Spleen (tissue), 7 donors: Measurements from ENCODE around the gene SLAMF7.

Experiments
- POLR2A ChIP-seq, 3 donors: fragments of 450-650 bp; IDR thresholded peaks; one replicate each; pipeline ENCODE4 v1.5.1; 2017; ENCODE audit warnings: antibody characterized with exemption in 3 of 3, mild to moderate bottlenecking in 1 of 3
- POLR2AphosphoS5 ChIP-seq, 3 donors: sonication (generic); formaldehyde crosslinking; IDR thresholded peaks; one replicate each; pipeline ENCODE4 v1.5.1; 2017; ENCODE audit warnings: antibody characterized with exemption in 3 of 3
- TF ChIP-seq, protein P1 (sequence below), 11 experiments: fragments of 200-600 bp in 7 of 11; fragments of 450-650 bp in 4 of 11; sonication (generic) in 4 of 11; IDR thresholded peaks in 8 of 11; conservative IDR thresholded peaks in 3 of 11; 1 replicate in 7 of 11; 2 replicates in 4 of 11; pipeline versions ENCODE4 v1.4.0 to v1.8.0; 2016 to 2021; ENCODE audit warnings: antibody characterized with exemption in 11 of 11, inconsistent platforms in 4 of 11, mild to moderate bottlenecking in 1 of 11
- donor health status: DM: no; HTN: no; CAD: no; lungs with moderate emphysema.
- donor health status: DM: no; HTN: no; CAD: no.
- donor health status: DM: no; HTN: no; CAD: no.

DNA sequence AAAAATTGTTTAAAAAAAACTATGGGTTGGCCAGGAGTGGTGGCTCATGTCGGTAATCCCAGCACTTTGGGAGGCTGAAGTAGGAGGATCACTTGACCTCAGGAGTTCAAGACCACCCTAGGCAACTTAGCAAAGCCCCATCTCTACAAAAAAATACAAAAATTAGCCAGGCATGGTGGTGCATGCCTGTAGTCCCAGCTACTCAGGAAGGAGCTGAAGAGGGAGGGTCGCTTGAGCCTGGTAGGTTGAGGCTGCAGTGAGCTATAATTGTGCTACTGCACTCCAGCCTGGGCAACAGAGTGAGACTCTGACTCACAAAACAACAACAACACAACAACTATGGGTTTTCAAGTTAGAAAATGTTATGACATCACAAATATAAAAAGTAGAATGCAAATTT lies 16.4 kb downstream of the SLAMF7 start:
- TF ChIP-seq, protein P1, sequence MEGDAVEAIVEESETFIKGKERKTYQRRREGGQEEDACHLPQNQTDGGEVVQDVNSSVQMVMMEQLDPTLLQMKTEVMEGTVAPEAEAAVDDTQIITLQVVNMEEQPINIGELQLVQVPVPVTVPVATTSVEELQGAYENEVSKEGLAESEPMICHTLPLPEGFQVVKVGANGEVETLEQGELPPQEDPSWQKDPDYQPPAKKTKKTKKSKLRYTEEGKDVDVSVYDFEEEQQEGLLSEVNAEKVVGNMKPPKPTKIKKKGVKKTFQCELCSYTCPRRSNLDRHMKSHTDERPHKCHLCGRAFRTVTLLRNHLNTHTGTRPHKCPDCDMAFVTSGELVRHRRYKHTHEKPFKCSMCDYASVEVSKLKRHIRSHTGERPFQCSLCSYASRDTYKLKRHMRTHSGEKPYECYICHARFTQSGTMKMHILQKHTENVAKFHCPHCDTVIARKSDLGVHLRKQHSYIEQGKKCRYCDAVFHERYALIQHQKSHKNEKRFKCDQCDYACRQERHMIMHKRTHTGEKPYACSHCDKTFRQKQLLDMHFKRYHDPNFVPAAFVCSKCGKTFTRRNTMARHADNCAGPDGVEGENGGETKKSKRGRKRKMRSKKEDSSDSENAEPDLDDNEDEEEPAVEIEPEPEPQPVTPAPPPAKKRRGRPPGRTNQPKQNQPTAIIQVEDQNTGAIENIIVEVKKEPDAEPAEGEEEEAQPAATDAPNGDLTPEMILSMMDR (IDR thresholded peaks at IDR 0.05 in 8 of 11, conservative IDR thresholded peaks at IDR 0.05 in 3 of 11), result no peak
- no peak for TF ChIP-seq POLR2AphosphoS5 (IDR thresholded peaks at IDR 0.05)
- TF ChIP-seq POLR2A (IDR thresholded peaks at IDR 0.05), result no peak
